GM23338 (cell line): ENCODE measurements around the gene RASSF1. TPM values are rescaled to one million over a fixed set of nuclear protein-coding genes. Genes with fewer than 3 reads are reported as not detected.

Experiments
- ATAC-seq: fragments of 200-7000 bp; cut with Tn5 transposase; 3 replicates; pipeline ENCODE4 v1.9.1; 2020
- DNase-seq: peaks from one replicate; pipeline ENCODE4 v3.0.0-alpha.2; 2015; ENCODE audit warnings: low spot score
- H2AFZ ChIP-seq: fragments of 200-600 bp; sonication (generic); 2 replicates; pipeline ENCODE4 v1.8.0; 2016; ENCODE audit warnings: antibody characterized with exemption, mild to moderate bottlenecking, moderate library complexity
- H3F3A ChIP-seq: fragments of 200-600 bp; sonication (generic); replicated peaks from 2 replicates; pipeline ENCODE4 v1.8.0; 2017; ENCODE audit warnings: antibody characterized with exemption, mixed run types, low read depth
- H3K27ac ChIP-seq: fragments of 200-600 bp; sonication (generic); 2 replicates; pipeline ENCODE4 v1.6.1; 2016; ENCODE audit warnings: low read depth
- H3K27me3 ChIP-seq: fragments of 200-600 bp; sonication (generic); 2 replicates; pipeline ENCODE4 v1.8.0; 2016; ENCODE audit warnings: mild to moderate bottlenecking, mixed run types, moderate library complexity; ENCODE audit not compliant: insufficient read depth
- H3K36me3 ChIP-seq: fragments of 200-600 bp; sonication (generic); 2 replicates; pipeline ENCODE4 v1.8.0; 2016; ENCODE audit warnings: mild to moderate bottlenecking; ENCODE audit not compliant: insufficient read depth
- H3K4me1 ChIP-seq: fragments of 200-600 bp; sonication (generic); 2 replicates; pipeline ENCODE4 v1.8.0; 2016; ENCODE audit warnings: mild to moderate bottlenecking, moderate library complexity; ENCODE audit not compliant: insufficient read depth
- H3K4me2 ChIP-seq: fragments of 200-600 bp; sonication (generic); 2 replicates; pipeline ENCODE4 v1.7.1; 2017; ENCODE audit warnings: mixed run types
- H3K4me3 ChIP-seq: fragments of 200-600 bp; sonication (generic); 2 replicates; pipeline ENCODE4 v1.6.1; 2016; ENCODE audit warnings: mixed run types
- H3K79me2 ChIP-seq: fragments of 200-600 bp; sonication (generic); replicated peaks from 2 replicates; pipeline ENCODE4 v1.8.0; 2017; ENCODE audit warnings: mild to moderate bottlenecking; ENCODE audit not compliant: insufficient read depth
- H3K9me2 ChIP-seq: fragments of 200-600 bp; sonication (generic); 2 replicates; pipeline ENCODE4 v1.8.0; 2017; ENCODE audit not compliant: insufficient read depth
- H4K20me1 ChIP-seq: fragments of 200-600 bp; sonication (generic); replicated peaks from 2 replicates; pipeline ENCODE4 v1.8.0; 2017; ENCODE audit warnings: mild to moderate bottlenecking; ENCODE audit not compliant: insufficient read depth
- H3K27ac Mint-ChIP-seq: 2 replicates; pipeline ENCODE4 v1.8.0; 2020; ENCODE audit warnings: inconsistent platforms, mild to moderate bottlenecking, moderate library complexity, mixed read lengths
- H3K27me3 Mint-ChIP-seq: 3 replicates; pipeline ENCODE4 v1.8.0; 2022; ENCODE audit warnings: low read depth, mild to moderate bottlenecking, moderate library complexity, mixed read lengths, inconsistent platforms; ENCODE audit not compliant: insufficient read depth, poor library complexity
- H3K36me3 Mint-ChIP-seq: 3 replicates; pipeline ENCODE4 v1.8.0; 2021; ENCODE audit warnings: low read depth, mild to moderate bottlenecking, inconsistent platforms, moderate library complexity, mixed read lengths
- H3K4me1 Mint-ChIP-seq: 3 replicates; pipeline ENCODE4 v1.8.0; 2020; ENCODE audit warnings: mild to moderate bottlenecking, inconsistent platforms, mixed read lengths
- H3K4me3 Mint-ChIP-seq: 3 replicates; pipeline ENCODE4 v1.8.0; 2021; ENCODE audit warnings: moderate library complexity, mild to moderate bottlenecking, inconsistent platforms, mixed read lengths
- H3K9me3 Mint-ChIP-seq: 3 replicates; pipeline ENCODE4 v1.8.0; 2020; ENCODE audit warnings: moderate library complexity, mild to moderate bottlenecking, inconsistent platforms, mixed read lengths
- CREB1 ChIP-seq: fragments of 250-450 bp; sonication (Bioruptor Pico); IDR thresholded peaks from 2 replicates; pipeline ENCODE4 v1.5.0; 2020; ENCODE audit warnings: low read depth, mild to moderate bottlenecking, moderate library complexity
- CTCF ChIP-seq, 2 experiments: fragments of 200-600 bp in 1 of 2; sonication (generic) in 1 of 2; conservative IDR thresholded peaks; 2 replicates each; pipeline versions ENCODE4 v1.5.1 to v1.6.1; 2016 to 2017; ENCODE audit warnings: antibody characterized with exemption in 2 of 2, low read depth in 2 of 2, mild to moderate bottlenecking in 2 of 2, moderate library complexity in 1 of 2
- ETS1 ChIP-seq: IDR thresholded peaks from 2 replicates; pipeline ENCODE4 v1.6.1; 2016; ENCODE audit warnings: antibody characterized with exemption
- EZH2 ChIP-seq: fragments of 200-600 bp; sonication (generic); IDR thresholded peaks from one replicate; pipeline ENCODE4 v1.8.0; 2017; ENCODE audit warnings: antibody characterized with exemption, mild to moderate bottlenecking, low read depth; ENCODE audit not compliant: unreplicated experiment
- EZH2phosphoT487 ChIP-seq: fragments of 200-600 bp; sonication (generic); IDR thresholded peaks from one replicate; pipeline ENCODE4 v1.8.1; 2018; ENCODE audit warnings: antibody characterized with exemption; ENCODE audit not compliant: unreplicated experiment
- JUNB ChIP-seq: IDR thresholded peaks from one replicate; pipeline ENCODE4 v1.6.1; 2016; ENCODE audit warnings: antibody characterized with exemption; ENCODE audit not compliant: unreplicated experiment
- NANOG ChIP-seq: IDR thresholded peaks from 2 replicates; pipeline ENCODE4 v1.6.1; 2016; ENCODE audit warnings: antibody characterized with exemption, borderline replicate concordance
- POLR2AphosphoS5 ChIP-seq: IDR thresholded peaks from 2 replicates; pipeline ENCODE4 v1.6.1; 2016; ENCODE audit warnings: antibody characterized with exemption, low read depth
- REST ChIP-seq: IDR thresholded peaks from one replicate; pipeline ENCODE4 v1.6.1; 2018; ENCODE audit warnings: antibody characterized with exemption; ENCODE audit not compliant: unreplicated experiment
- STAT1 ChIP-seq: IDR thresholded peaks from one replicate; pipeline ENCODE4 v1.6.1; 2016; ENCODE audit warnings: antibody characterized with exemption; ENCODE audit not compliant: unreplicated experiment
- ZNF114 ChIP-seq: fragments of 250-450 bp; sonication (Bioruptor Pico); IDR thresholded peaks from 2 replicates; pipeline ENCODE4 v1.5.0; 2020; ENCODE audit warnings: mild to moderate bottlenecking, moderate library complexity
- ZNF331 ChIP-seq: fragments of 250-450 bp; sonication (Bioruptor Pico); IDR thresholded peaks from 2 replicates; pipeline ENCODE4 v1.5.0; 2020; ENCODE audit warnings: low read depth, mild to moderate bottlenecking, moderate library complexity
- ZNF462 ChIP-seq: fragments of 250-450 bp; sonication (Bioruptor Pico); IDR thresholded peaks from 2 replicates; pipeline ENCODE4 v1.5.0; 2020; ENCODE audit warnings: mild to moderate bottlenecking, moderate library complexity
- polyA plus RNA-seq: library from polyadenylated mRNA; unstranded; fragments of >200 nt; fragmentation: Nextera tagmentation; extraction: Ambion mirVana; gene quantifications from 2 replicates; pipeline ENCODE4 v1.2.1, GENCODE V29; 2016
- total RNA-seq: library from RNA; depleted of rRNA; stranded (reverse); fragments of >200 nt; shearing (Covaris generic); gene quantifications from 2 replicates; pipeline ENCODE4 v1.2.3, GENCODE V29; 2014

Gene RASSF1
- total and polyA plus RNA-seq, 2 experiments from 2014 or later = 9.6 to 15.7 TPM

- H3K4me3 ChIP-seq = peak within 1 kb of the TSS; percentile 97
- H3K4me1 ChIP-seq = peaks cover 21% of the 10 kb centered on the region
- no peaks in the 10 kb centered on the region for H3K9me2 ChIP-seq
- H3K4me2 ChIP-seq = peak within 1 kb of the TSS; percentile 99
- H3K27ac ChIP-seq = peak within 1 kb of the TSS; percentile 100
- H2AFZ ChIP-seq = peak within 1 kb of the TSS; percentile 93
- Mint-ChIP-seq H3K36me3 (peaks cover 42% of the 10 kb centered on the region), H3K27me3 (peaks cover 11% of the 10 kb centered on the region), H3K27ac (peak within 1 kb of the TSS; percentile 99), H3K4me3 (peak within 1 kb of the TSS; percentile 86), H3K9me3 (no peaks in the 10 kb centered on the region), H3K4me1 (peaks cover 47% of the 10 kb centered on the region)
- peaks cover 35% of the 10 kb centered on the region for H3K79me2 ChIP-seq
- H3K36me3 ChIP-seq = peaks cover 8% of the 10 kb centered on the region
- peaks cover 23% of the 10 kb centered on the region; the same call in 1 of the 2 replicates for H3F3A ChIP-seq
- H4K20me1 ChIP-seq = peaks cover 11% of the 10 kb centered on the region; the same call in 1 of the 2 replicates
- DNase-seq (peak; percentile 77), ATAC-seq (peak; percentile 35)
- TF ChIP-seq REST (no peak), EZH2phosphoT487 (no peak), ZNF331 (CRISPR knock-in tag) (no peak), POLR2AphosphoS5 (peak; percentile 50), NANOG (no peak), CREB1 (CRISPR knock-in tag) (no peak), ZNF114 (CRISPR knock-in tag) (no peak), ZNF462 (no peak), ETS1 (no peak; the same call in 1 of the 2 replicates), CTCF (conservative IDR thresholded peaks at IDR 0.05; ENCODE audit: low read depth in 2 of 2) (0 out of 4 replicates have a peak, but pooled peaks of 1 of the 2 experiments have one; percentile 3), EZH2 (no peak), STAT1 (no peak), JUNB (no peak)
- no peaks in the 10 kb centered on the region for H3K27me3 ChIP-seq
Measured at GRCh38 chr3:50322386-50323091, 18.1 kb downstream of the RASSF1 start, which contains the start of gene HYAL2. HYAL2 (minus strand) TSS chr3:50322745; CDS start chr3:50320489, 2,256 bp downstream.
